Type B pancreatic cell (in vitro differentiated cells): ENCODE data around the gene GFRA1. TPM values are rescaled to one million over a fixed set of nuclear protein-coding genes. Genes with fewer than 3 reads are reported as not detected.

Experiments
- DNase-seq: peaks from one replicate; pipeline ENCODE4 v3.0.0; 2021; ENCODE audit warnings: mixed read lengths; ENCODE audit not compliant: unreplicated experiment; ENCODE audit errors: extremely low spot score
- H3K27ac Mint-ChIP-seq: 2 replicates; pipeline ENCODE4 v1.8.0; 2021; ENCODE audit warnings: mild to moderate bottlenecking, mixed read lengths
- H3K27me3 Mint-ChIP-seq: 2 replicates; pipeline ENCODE4 v1.8.0; 2021; ENCODE audit warnings: mixed read lengths
- H3K36me3 Mint-ChIP-seq: 2 replicates; pipeline ENCODE4 v1.8.0; 2021; ENCODE audit warnings: mixed read lengths
- H3K4me1 Mint-ChIP-seq: one replicate; pipeline ENCODE4 v1.8.0; 2021; ENCODE audit warnings: mixed read lengths; ENCODE audit not compliant: unreplicated experiment
- H3K4me3 Mint-ChIP-seq: 2 replicates; pipeline ENCODE4 v1.8.0; 2021; ENCODE audit warnings: mild to moderate bottlenecking, mixed read lengths
- H3K9me3 Mint-ChIP-seq: 2 replicates; pipeline ENCODE4 v1.8.0; 2021; ENCODE audit warnings: mixed read lengths
- CTCF ChIP-seq: fragments of 200-600 bp; sonication (generic); conservative IDR thresholded peaks from 2 replicates; pipeline ENCODE4 v1.5.0; 2021; ENCODE audit warnings: antibody characterized with exemption, mild to moderate bottlenecking
- total RNA-seq: library from RNA; stranded (reverse); gene quantifications from 2 replicates; pipeline ENCODE4 v1.2.1, GENCODE V29; 2021; ENCODE audit warnings: low replicate concordance

Gene GFRA1
- total RNA-seq, 1 donor from 2014 or later = 45.6 TPM

GRCh38 chr10:116110736-116111135 is 162.3 kb downstream of the GFRA1 start:
- H3K27me3 Mint-ChIP-seq = peaks cover 9% of the 10 kb centered on the region
- no peak for TF ChIP-seq CTCF
- no peak overlapping the region for H3K27ac Mint-ChIP-seq
- peaks cover 5% of the 10 kb centered on the region for H3K36me3 Mint-ChIP-seq
- peaks cover 5% of the 10 kb centered on the region for H3K9me3 Mint-ChIP-seq
- H3K4me3 Mint-ChIP-seq = no peak overlapping the region
- DNase-seq = peak; percentile 34
- peaks cover 8% of the 10 kb centered on the region for H3K4me1 Mint-ChIP-seq

- Mint-ChIP-seq H3K36me3 (peaks cover 5% of the 10 kb centered on the region), H3K9me3 (peaks cover 5% of the 10 kb centered on the region), H3K27me3 (peaks cover 7% of the 10 kb centered on the region), H3K4me1 (peaks cover 14% of the 10 kb centered on the region), H3K27ac (no peak overlapping the region), H3K4me3 (no peak overlapping the region)
- no peak for DNase-seq
- TF ChIP-seq CTCF = no peak
Observed at GRCh38 chr10:116109881-116110280, 163.1 kb downstream of the GFRA1 start.

GRCh38 chr10:116109481-116109880 is 163.5 kb downstream of the GFRA1 start:
- no peak for TF ChIP-seq CTCF
- no peak overlapping the region for H3K4me3 Mint-ChIP-seq
- H3K27ac Mint-ChIP-seq = no peak overlapping the region
- H3K36me3 Mint-ChIP-seq = peaks cover 5% of the 10 kb centered on the region
- peaks cover 15% of the 10 kb centered on the region for H3K4me1 Mint-ChIP-seq
- peaks cover 5% of the 10 kb centered on the region for H3K9me3 Mint-ChIP-seq
- peaks cover 7% of the 10 kb centered on the region for H3K27me3 Mint-ChIP-seq
- DNase-seq = peak; percentile 62

GRCh38 chr10:116108095-116108494 is 164.9 kb downstream of the GFRA1 start:
- no peak for DNase-seq
- Mint-ChIP-seq H3K4me1 (peaks cover 20% of the 10 kb centered on the region), H3K36me3 (peaks cover 5% of the 10 kb centered on the region), H3K9me3 (peaks cover 5% of the 10 kb centered on the region), H3K27ac (no peak overlapping the region), H3K4me3 (no peak overlapping the region), H3K27me3 (peaks cover 7% of the 10 kb centered on the region)
- no peak for TF ChIP-seq CTCF

GRCh38 chr10:116106611-116107010 is 166.4 kb downstream of the GFRA1 start:
- peaks cover 20% of the 10 kb centered on the region for H3K4me1 Mint-ChIP-seq
- DNase-seq = no peak
- no peak overlapping the region for H3K27ac Mint-ChIP-seq
- peaks cover 5% of the 10 kb centered on the region for H3K36me3 Mint-ChIP-seq
- H3K27me3 Mint-ChIP-seq = peaks cover 7% of the 10 kb centered on the region
- no peak overlapping the region for H3K4me3 Mint-ChIP-seq
- TF ChIP-seq CTCF = no peak
- peaks cover 5% of the 10 kb centered on the region for H3K9me3 Mint-ChIP-seq

GRCh38 chr10:116105264-116105663 is 167.7 kb downstream of the GFRA1 start:
- Mint-ChIP-seq H3K27ac (no peak overlapping the region), H3K4me1 (peaks cover 27% of the 10 kb centered on the region), H3K4me3 (no peak overlapping the region), H3K36me3 (peaks cover 10% of the 10 kb centered on the region), H3K9me3 (peaks cover 10% of the 10 kb centered on the region), H3K27me3 (peaks cover 4% of the 10 kb centered on the region)
- DNase-seq = no peak
- no peak for TF ChIP-seq CTCF
